ENCODE data around the gene ITPR2.
A peak's percentile ranks its signal among the peaks of the same experiment; 100 is the strongest.
"Not testable (repeated sequence)": the region's sequence is repeated elsewhere in the genome, so short reads cannot be mapped to it uniquely, and the experiment has no call there.

ITPR2 gene

GRCh38 chr12:26435069-26435404 is 398.0 kb downstream of the ITPR2 start:
- ATAC-seq (replicated peaks) (no peak), DNase-seq (no peak)
- Mint-ChIP-seq H3K9me3 (no peaks in the 10 kb centered on the region), H3K36me3 (ENCODE audit: insufficient read depth) (no peaks in the 10 kb centered on the region), H3K4me1 (ENCODE audit: low read depth in 2 of 2) (no peaks in the 10 kb centered on the region), H3K4me3 (no peak overlapping the region), H3K27me3 (no peaks in the 10 kb centered on the region), H3K27ac (no peak overlapping the region)

GRCh38 chr12:26434299-26435068 is 398.5 kb downstream of the ITPR2 start:
- ATAC-seq (replicated peaks): no peak
- Mint-ChIP-seq H3K4me3 (no peak overlapping the region), H3K4me1 (ENCODE audit: low read depth in 2 of 2) (no peaks in the 10 kb centered on the region), H3K9me3 (no peaks in the 10 kb centered on the region), H3K27ac (no peak overlapping the region), H3K36me3 (ENCODE audit: insufficient read depth) (no peaks in the 10 kb centered on the region), H3K27me3 (no peaks in the 10 kb centered on the region)
- peak in 1 of 3 experiments; percentile 2 for DNase-seq

GRCh38 chr12:26433701-26434100 is 399.3 kb downstream of the ITPR2 start:
- not testable (repeated sequence) for H3K4me1 Mint-ChIP-seq (ENCODE audit: low read depth in 2 of 2); H3K36me3 Mint-ChIP-seq (ENCODE audit: insufficient read depth); H3K27me3 Mint-ChIP-seq; H3K27ac Mint-ChIP-seq; H3K9me3 Mint-ChIP-seq; ATAC-seq (replicated peaks); DNase-seq; H3K4me3 Mint-ChIP-seq

GRCh38 chr12:26431211-26431610 is 401.8 kb downstream of the ITPR2 start:
- no peaks in the 10 kb centered on the region for H3K36me3 Mint-ChIP-seq (ENCODE audit: insufficient read depth)
- ATAC-seq (replicated peaks): no peak
- H3K4me3 Mint-ChIP-seq: no peak overlapping the region
- no peak overlapping the region for H3K27ac Mint-ChIP-seq
- DNase-seq: no peak
- H3K27me3 Mint-ChIP-seq: no peaks in the 10 kb centered on the region
- H3K9me3 Mint-ChIP-seq: no peaks in the 10 kb centered on the region
- no peaks in the 10 kb centered on the region for H3K4me1 Mint-ChIP-seq (ENCODE audit: low read depth in 2 of 2)

DNA sequence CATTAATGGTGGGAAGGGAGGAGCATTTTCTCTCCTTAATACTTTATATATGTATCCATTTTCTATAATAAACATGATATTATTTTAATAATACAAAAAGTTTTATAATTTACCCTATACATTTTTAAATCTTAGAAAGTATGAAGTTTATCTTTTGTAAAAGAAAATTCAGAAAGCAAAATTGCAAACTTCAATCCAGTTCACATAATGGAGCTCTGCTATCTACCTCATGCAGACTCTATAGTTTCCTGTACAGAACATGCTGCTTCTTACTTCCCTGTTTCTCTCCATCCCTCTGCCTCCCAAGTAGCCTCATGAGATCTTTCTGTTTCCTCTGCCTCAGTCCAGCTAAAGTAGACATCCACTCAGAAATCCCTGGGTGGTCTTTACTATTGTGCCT is 402.4 kb downstream of the ITPR2 start:
- H3K4me1 Mint-ChIP-seq (ENCODE audit: low read depth in 2 of 2); ATAC-seq (replicated peaks); H3K27me3 Mint-ChIP-seq; H3K9me3 Mint-ChIP-seq; DNase-seq; H3K36me3 Mint-ChIP-seq (ENCODE audit: insufficient read depth); H3K27ac Mint-ChIP-seq; H3K4me3 Mint-ChIP-seq: not testable (repeated sequence)

- DNase-seq (no peak), ATAC-seq (replicated peaks) (no peak)
- H3K4me3 Mint-ChIP-seq: no peak overlapping the region
- H3K9me3 Mint-ChIP-seq: no peaks in the 10 kb centered on the region
- H3K4me1 Mint-ChIP-seq (ENCODE audit: low read depth in 2 of 2): peaks cover 0 to 4% of the 10 kb centered on the region in 2 donors
- H3K27me3 Mint-ChIP-seq: no peaks in the 10 kb centered on the region
- peaks cover 3% of the 10 kb centered on the region for H3K36me3 Mint-ChIP-seq (ENCODE audit: insufficient read depth)
- H3K27ac Mint-ChIP-seq: no peak overlapping the region
Measured at GRCh38 chr12:26429070-26429691, 403.8 kb downstream of the ITPR2 start.

DNA sequence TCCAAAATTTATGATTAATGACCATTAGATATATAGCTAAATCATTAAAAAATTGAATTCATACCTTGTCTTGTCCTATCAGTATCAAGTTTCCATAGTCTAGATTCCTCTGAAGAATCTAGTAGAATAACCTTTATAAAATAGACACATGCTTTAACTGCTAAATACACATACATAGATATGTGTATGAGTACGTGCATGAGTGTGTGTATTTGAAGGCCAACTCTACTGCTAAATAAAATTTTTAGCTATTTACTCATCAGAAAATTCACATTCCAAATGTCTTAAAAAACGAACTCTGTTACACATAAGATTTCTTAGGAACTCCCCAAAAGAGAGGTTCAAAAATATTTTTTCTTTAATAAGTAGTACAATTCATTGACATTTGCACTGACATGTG is 404.6 kb downstream of the ITPR2 start:
- H3K27ac Mint-ChIP-seq: no peak overlapping the region
- H3K9me3 Mint-ChIP-seq: no peaks in the 10 kb centered on the region
- DNase-seq (no peak), ATAC-seq (replicated peaks) (no peak)
- no peak overlapping the region for H3K4me3 Mint-ChIP-seq
- H3K27me3 Mint-ChIP-seq: no peaks in the 10 kb centered on the region
- peaks cover 3% of the 10 kb centered on the region for H3K36me3 Mint-ChIP-seq (ENCODE audit: insufficient read depth)
- H3K4me1 Mint-ChIP-seq (ENCODE audit: low read depth in 2 of 2): peaks cover 0 to 4% of the 10 kb centered on the region in 2 donors

GRCh38 chr12:26426652-26427051 is 406.3 kb downstream of the ITPR2 start:
- no peak for DNase-seq

DNA sequence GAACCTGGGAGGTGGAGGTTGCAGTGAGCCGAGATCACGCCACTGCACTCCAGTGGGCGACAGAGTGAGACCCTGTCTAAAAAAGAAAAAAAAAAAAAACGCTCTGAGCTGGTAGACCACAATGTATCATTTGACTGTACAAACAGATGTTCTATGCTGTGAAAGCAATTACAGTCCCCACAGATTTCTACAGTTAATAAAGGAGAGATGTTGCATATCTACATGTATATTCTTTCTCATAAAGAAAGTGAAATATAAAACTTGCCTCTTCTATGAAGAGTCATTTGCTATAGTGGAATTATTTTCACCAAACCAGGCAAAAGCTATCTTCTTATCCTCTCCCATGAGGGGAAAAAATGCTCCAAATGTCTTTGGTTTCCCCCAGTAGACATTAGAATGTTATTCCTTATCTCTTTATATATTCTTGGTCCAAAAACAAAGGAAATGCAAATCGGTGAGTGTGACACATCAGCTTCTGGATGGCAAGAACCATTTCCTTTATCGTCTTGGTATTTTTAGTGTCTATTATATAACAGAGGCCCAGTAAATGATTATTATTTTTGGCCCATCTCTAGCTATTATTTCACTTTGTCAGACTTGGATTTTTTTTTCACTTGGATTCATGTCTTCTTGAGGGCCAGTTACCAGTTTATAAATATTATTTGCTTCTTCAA is 407.3 kb downstream of the ITPR2 start:
- no peak for ATAC-seq (replicated peaks)
- H3K27ac Mint-ChIP-seq: peak overlapping the region in 1 of 2 donors; percentile 45
- H3K36me3 Mint-ChIP-seq (ENCODE audit: insufficient read depth): peaks cover 3% of the 10 kb centered on the region
- no peak for DNase-seq
- H3K9me3 Mint-ChIP-seq: no peaks in the 10 kb centered on the region
- peaks cover 0 to 4% of the 10 kb centered on the region in 2 donors for H3K4me1 Mint-ChIP-seq (ENCODE audit: low read depth in 2 of 2)
- H3K27me3 Mint-ChIP-seq: no peaks in the 10 kb centered on the region
- H3K4me3 Mint-ChIP-seq: peak overlapping the region in 1 of 2 donors; percentile 5

More at GRCh38 chr12:26426652-26427051, 406.3 kb downstream of the ITPR2 start:
- Mint-ChIP-seq H3K9me3 (no peaks in the 10 kb centered on the region), H3K36me3 (ENCODE audit: insufficient read depth) (peaks cover 3% of the 10 kb centered on the region), H3K4me3 (no peak overlapping the region), H3K27ac (no peak overlapping the region), H3K4me1 (ENCODE audit: low read depth in 2 of 2) (peaks cover 0 to 4% of the 10 kb centered on the region in 2 donors), H3K27me3 (no peaks in the 10 kb centered on the region)
- no peak for ATAC-seq (replicated peaks)

DNA sequence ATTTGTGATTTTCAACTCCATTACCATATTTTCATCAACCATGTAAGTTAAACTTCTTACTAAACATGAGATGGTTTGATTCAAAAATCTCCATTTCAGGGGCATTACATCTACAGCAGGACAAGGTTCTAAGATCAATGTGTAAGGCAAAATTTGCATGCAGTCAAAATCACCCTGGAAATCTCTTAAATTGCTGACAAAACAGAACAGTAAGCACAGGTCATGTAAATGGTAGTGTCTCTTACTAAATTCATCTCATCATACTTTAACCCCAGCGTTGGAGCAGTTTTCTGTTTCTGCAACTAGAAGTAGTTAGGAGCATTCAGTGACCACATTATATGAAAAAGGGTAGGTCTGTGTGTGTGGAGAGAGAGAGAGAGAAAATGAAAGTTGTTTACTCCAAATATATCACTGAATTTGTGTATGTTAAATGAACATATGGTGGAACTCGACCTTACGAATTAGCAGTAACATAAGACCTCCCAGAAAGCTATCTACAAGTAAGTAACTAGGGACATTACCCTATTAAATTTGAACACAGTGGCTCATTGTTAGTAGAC is 410.1 kb downstream of the ITPR2 start:
- no peak for DNase-seq
- Mint-ChIP-seq H3K4me3 (no peak overlapping the region), H3K4me1 (ENCODE audit: low read depth in 2 of 2) (peaks cover 0 to 4% of the 10 kb centered on the region in 2 donors), H3K9me3 (no peaks in the 10 kb centered on the region), H3K27ac (peak overlapping the region in 1 of 2 donors; percentile 44), H3K36me3 (ENCODE audit: insufficient read depth) (peaks cover 7% of the 10 kb centered on the region), H3K27me3 (no peaks in the 10 kb centered on the region)
- no peak for ATAC-seq (replicated peaks)

DNA sequence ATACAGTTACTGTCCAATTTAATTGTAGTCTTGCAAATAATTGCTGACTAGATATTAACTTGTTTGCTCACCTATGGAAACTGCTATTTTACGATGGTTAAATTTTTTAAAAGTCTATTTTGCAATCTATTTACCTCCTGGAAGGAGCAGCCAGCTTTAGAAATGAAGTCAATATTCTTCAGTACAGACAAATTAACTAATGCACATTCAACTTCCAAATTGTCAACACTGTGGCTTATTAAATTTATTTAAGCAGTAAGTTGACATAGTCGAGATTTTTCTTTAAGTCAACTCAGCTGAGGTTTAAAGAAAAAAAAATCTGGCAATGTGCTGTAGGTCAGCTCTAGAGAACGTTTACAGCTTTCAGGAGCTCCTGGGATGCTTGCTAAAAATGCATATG is 416.4 kb downstream of the ITPR2 start:
- H3K36me3 Mint-ChIP-seq (ENCODE audit: insufficient read depth): peaks cover 8% of the 10 kb centered on the region
- H3K4me3 Mint-ChIP-seq: no peak overlapping the region
- H3K27ac Mint-ChIP-seq: no peak overlapping the region
- no peaks in the 10 kb centered on the region for H3K27me3 Mint-ChIP-seq
- H3K4me1 Mint-ChIP-seq (ENCODE audit: low read depth in 2 of 2): no peaks in the 10 kb centered on the region
- DNase-seq (no peak), ATAC-seq (replicated peaks) (no peak)
- H3K9me3 Mint-ChIP-seq: no peaks in the 10 kb centered on the region

- Mint-ChIP-seq H3K9me3 (no peaks in the 10 kb centered on the region), H3K4me1 (ENCODE audit: low read depth in 2 of 2) (no peaks in the 10 kb centered on the region), H3K27ac (no peak overlapping the region), H3K4me3 (no peak overlapping the region), H3K27me3 (no peaks in the 10 kb centered on the region), H3K36me3 (ENCODE audit: insufficient read depth) (peaks cover 4% of the 10 kb centered on the region)
- DNase-seq (no peak), ATAC-seq (replicated peaks) (no peak)
Measured at GRCh38 chr12:26410689-26411088, 422.3 kb downstream of the ITPR2 start.

DNA sequence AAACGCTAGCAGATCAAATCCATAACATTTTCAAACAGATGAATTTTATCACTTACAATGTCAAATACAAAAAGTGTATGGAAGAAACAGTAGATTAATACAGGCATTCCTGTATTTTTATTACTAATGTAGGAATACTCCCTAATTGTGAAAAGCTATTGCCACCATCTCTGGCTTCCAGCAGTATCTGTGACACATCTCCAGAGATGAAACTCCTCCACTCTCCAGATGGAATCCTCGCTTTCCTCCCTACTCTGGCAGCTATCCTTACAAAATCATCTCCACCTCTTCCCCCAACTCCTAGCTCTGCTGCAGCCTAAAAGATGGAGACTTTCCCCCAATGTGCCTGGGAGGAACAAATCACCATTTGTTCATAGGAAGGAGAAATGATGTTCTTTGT is 426.2 kb downstream of the ITPR2 start:
- ATAC-seq (replicated peaks) (no peak), DNase-seq (no peak)
- no peaks in the 10 kb centered on the region for H3K36me3 Mint-ChIP-seq (ENCODE audit: insufficient read depth)
- no peaks in the 10 kb centered on the region for H3K4me1 Mint-ChIP-seq (ENCODE audit: low read depth in 2 of 2)
- no peaks in the 10 kb centered on the region for H3K9me3 Mint-ChIP-seq
- no peak overlapping the region for H3K27ac Mint-ChIP-seq
- no peak overlapping the region for H3K4me3 Mint-ChIP-seq
- no peaks in the 10 kb centered on the region for H3K27me3 Mint-ChIP-seq

DNA sequence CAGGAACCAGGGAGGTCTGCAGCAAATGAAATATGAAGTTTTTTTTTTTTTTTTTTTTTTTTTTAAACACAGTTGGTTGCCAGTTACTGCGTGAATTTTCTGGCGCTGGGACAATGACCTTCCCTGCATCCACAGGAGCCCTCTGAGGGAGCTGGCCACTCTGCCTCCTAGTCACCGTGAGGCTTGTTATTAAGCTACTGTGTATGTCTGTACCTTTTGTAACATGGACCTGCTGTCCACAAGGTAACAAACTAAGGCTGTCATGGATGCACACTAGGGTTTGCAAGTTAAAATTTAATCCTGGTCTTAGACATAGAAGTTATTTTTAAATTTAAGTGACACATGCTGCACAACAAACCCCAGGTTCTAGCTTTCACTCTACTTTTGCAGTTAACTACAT is 426.6 kb downstream of the ITPR2 start:
- Mint-ChIP-seq H3K27ac (no peak overlapping the region), H3K27me3 (no peaks in the 10 kb centered on the region), H3K4me3 (no peak overlapping the region), H3K9me3 (no peaks in the 10 kb centered on the region), H3K4me1 (ENCODE audit: low read depth in 2 of 2) (no peaks in the 10 kb centered on the region), H3K36me3 (ENCODE audit: insufficient read depth) (no peaks in the 10 kb centered on the region)
- no peak for DNase-seq
- ATAC-seq (replicated peaks): no peak
